PC-9 (cell line): ENCODE results near the gene MRPS5. TPM values are rescaled to one million over a fixed set of nuclear protein-coding genes. Genes with fewer than 3 reads are reported as not detected.

Experiments
- BruUV-seq: library from RNA; stranded (reverse); fragments of 400-500 nt; replicated peaks from 2 replicates; lab custom pipeline; 2021; lab: Mats Ljungman, UMichigan
- CTCF ChIA-PET: fragments of 300-600 bp; sonication (Branson Sonifier 250); formaldehyde crosslinking; loops from one replicate; lab custom pipeline; 2022; ENCODE audit warnings: antibody characterized with exemption; lab: Charles Lee
- POLR2A ChIA-PET: fragments of 300-600 bp; sonication (Branson Sonifier 250); formaldehyde crosslinking; loops from one replicate; lab custom pipeline; 2022; ENCODE audit warnings: antibody characterized with exemption; ENCODE audit not compliant: unreplicated experiment; lab: Charles Lee
- DNase-seq, 2 experiments: peaks; one replicate each; pipeline versions ENCODE4 v3.0.0 to v3.0.0-alpha.2; 2015 to 2022; ENCODE audit warnings: mixed read lengths in 1 of 2
- H2AFZ ChIP-seq: fragments of 200-600 bp; sonication (generic); 2 replicates; pipeline ENCODE4 v1.8.1; 2017; ENCODE audit warnings: antibody characterized with exemption
- H3F3A ChIP-seq: fragments of 200-600 bp; sonication (generic); 2 replicates; pipeline ENCODE4 v1.8.1; 2017; ENCODE audit warnings: antibody characterized with exemption, mild to moderate bottlenecking, low read depth; ENCODE audit not compliant: insufficient read depth
- H3K27ac ChIP-seq: fragments of 200-600 bp; sonication (generic); 2 replicates; pipeline ENCODE4 v1.6.1; 2016; ENCODE audit warnings: mixed run types
- H3K27me3 ChIP-seq: fragments of 200-600 bp; sonication (generic); 2 replicates; pipeline ENCODE4 v1.6.1; 2016; ENCODE audit warnings: low read depth, mixed run types; ENCODE audit not compliant: insufficient read depth
- H3K36me3 ChIP-seq: fragments of 200-600 bp; sonication (generic); 2 replicates; pipeline ENCODE4 v1.6.1; 2016; ENCODE audit warnings: low read depth, mixed run types
- H3K4me1 ChIP-seq: fragments of 200-600 bp; sonication (generic); replicated peaks from 2 replicates; pipeline ENCODE4 v1.6.1; 2016; ENCODE audit warnings: mixed run types; ENCODE audit not compliant: insufficient read depth
- H3K4me2 ChIP-seq: fragments of 200-600 bp; sonication (generic); 2 replicates; pipeline ENCODE4 v1.6.1; 2017; ENCODE audit warnings: mixed run types
- H3K4me3 ChIP-seq: fragments of 200-600 bp; sonication (generic); 2 replicates; pipeline ENCODE4 v1.6.1; 2016; ENCODE audit warnings: mixed run types
- H3K79me2 ChIP-seq: fragments of 200-600 bp; sonication (generic); 2 replicates; pipeline ENCODE4 v1.6.1; 2017; ENCODE audit warnings: low read depth, mixed run types
- H3K9me2 ChIP-seq: fragments of 200-600 bp; sonication (generic); 2 replicates; pipeline ENCODE4 v1.8.1; 2017; ENCODE audit warnings: mild to moderate bottlenecking; ENCODE audit not compliant: insufficient read depth
- H3K9me3 ChIP-seq: fragments of 200-600 bp; sonication (generic); 2 replicates; pipeline ENCODE4 v1.8.1; 2016; ENCODE audit warnings: low read depth; ENCODE audit not compliant: insufficient read depth
- H4K20me1 ChIP-seq: fragments of 200-600 bp; sonication (generic); 2 replicates; pipeline ENCODE4 v1.8.1; 2017; ENCODE audit not compliant: insufficient read depth
- CTCF ChIP-seq: fragments of 200-600 bp; sonication (generic); conservative IDR thresholded peaks from 2 replicates; pipeline ENCODE4 v1.6.1; 2017; ENCODE audit warnings: mixed run types, antibody characterized with exemption, mild to moderate bottlenecking, moderate library complexity
- EZH2 ChIP-seq: fragments of 200-600 bp; sonication (generic); IDR thresholded peaks from 2 replicates; pipeline ENCODE4 v1.8.0; 2017; ENCODE audit warnings: antibody characterized with exemption, low read depth
- intact Hi-C: fragments of 100-400 bp; cut with micrococcal nuclease; formaldehyde crosslinking; loops from one replicate; pipeline ENCODE4 v1.10.0; 2022; ENCODE audit not compliant: unreplicated experiment
- total RNA-seq: library from RNA; stranded (reverse); gene quantifications from 2 replicates; pipeline ENCODE4 v1.2.3, GENCODE V29; 2021

Gene MRPS5
- total RNA-seq, 1 experiment from 2014 or later, result 69.0 TPM

- H3K9me2 ChIP-seq, result no peaks in the 10 kb centered on the region
- peak overlapping the region; percentile 35 for H3K27ac ChIP-seq
- H3K4me3 ChIP-seq, result no peak overlapping the region
- intact Hi-C loops, result no loop called here
- H2AFZ ChIP-seq, result no peak overlapping the region
- BruUV-seq, result no TSS peak
- peaks cover 84% of the 10 kb centered on the region for H3K4me1 ChIP-seq
- H3K79me2 ChIP-seq, result peaks cover 80% of the 10 kb centered on the region
- H3K27me3 ChIP-seq, result no peaks in the 10 kb centered on the region
- H4K20me1 ChIP-seq, result no peaks in the 10 kb centered on the region
- CTCF ChIA-PET, result no interaction called here
- H3K36me3 ChIP-seq, result 0 out of 2 replicates have a peak, but pooled peaks cover 17% of the 10 kb centered on the region
- no peaks in the 10 kb centered on the region for H3K9me3 ChIP-seq
- TF ChIP-seq EZH2 (no peak), CTCF (no peak)
- no peak overlapping the region for H3K4me2 ChIP-seq
- H3F3A ChIP-seq, result peaks cover 96% of the 10 kb centered on the region
- no peak for DNase-seq
- POLR2A ChIA-PET, result no interaction called here
Observed at GRCh38 chr2:95037384-95037839, 84.2 kb downstream of the MRPS5 start.

- Histone ChIP-seq H3K79me2 (peaks cover 86% of the 10 kb centered on the region), H3F3A (peaks cover 96% of the 10 kb centered on the region), H3K4me3 (no peak overlapping the region), H3K27ac (peak overlapping the region; percentile 35; the same call in 1 of the 2 replicates), H3K9me2 (no peaks in the 10 kb centered on the region), H3K27me3 (no peaks in the 10 kb centered on the region), H3K4me1 (peaks cover 84% of the 10 kb centered on the region), H3K4me2 (peak overlapping the region; percentile 0; the same call in 1 of the 2 replicates), H2AFZ (no peak overlapping the region), H4K20me1 (no peaks in the 10 kb centered on the region), H3K36me3 (0 out of 2 replicates have a peak, but pooled peaks cover 17% of the 10 kb centered on the region), H3K9me3 (no peaks in the 10 kb centered on the region)
- BruUV-seq, result no TSS peak
- TF ChIP-seq CTCF, result no peak
- no peak for TF ChIP-seq EZH2
- ChIA-PET POLR2A (no interaction called here), CTCF (no interaction called here)
- DNase-seq, result no peak
- intact Hi-C loops, result no loop called here
Observed at GRCh38 chr2:95036596-95037383, 84.8 kb downstream of the MRPS5 start.

Other genes starting within 250 kb of the MRPS5 start
- gene MAL, start 96.1 kb downstream of the MRPS5 start, total RNA-seq, result 146 and 171 TPM in 2 replicates
- gene ZNF514, start 38.0 kb upstream of the MRPS5 start, total RNA-seq, result 21.7 and 27.8 TPM in 2 replicates
- gene ZNF2, start 44.0 kb upstream of the MRPS5 start, total RNA-seq, result 2.9 and 4.9 TPM in 2 replicates
- gene ZNF892, start 85.7 kb upstream of the MRPS5 start, total RNA-seq, result 2.8 and 3.1 TPM in 2 replicates
- 129 and 147 TPM in 2 replicates for gene PROM2, start 152.6 kb upstream of the MRPS5 start, total RNA-seq
- 3.5 and 4.5 TPM in 2 replicates for gene KCNIP3, start 175.5 kb upstream of the MRPS5 start, total RNA-seq